ENCODE data around the gene PAIP2B. TPM values are rescaled to one million over a fixed set of nuclear protein-coding genes. Genes with fewer than 3 reads are reported as not detected.

Gene PAIP2B
- total RNA-seq, 1 experiment from 2014 or later: 17.7 TPM

DNA sequence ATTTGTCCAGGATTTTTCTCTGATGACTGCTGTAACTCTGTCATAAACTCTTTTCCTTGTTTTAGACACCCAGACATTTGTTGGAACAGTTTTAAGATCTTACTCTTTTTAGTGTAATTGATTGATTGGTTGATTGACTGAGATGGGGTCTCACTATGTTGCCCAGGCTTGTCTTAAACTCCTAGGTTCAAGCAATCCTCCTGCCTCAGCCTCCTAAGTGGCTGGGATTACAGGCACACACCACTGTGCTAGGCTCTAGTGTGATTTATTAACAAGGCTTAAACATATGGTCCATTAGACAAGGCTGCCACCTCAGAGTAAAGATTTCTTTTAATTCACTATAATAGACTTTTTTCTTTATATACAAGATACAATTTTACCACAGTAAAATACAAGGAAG, 2.0 kb downstream of the PAIP2B start:
- Histone ChIP-seq H4K91ac (ENCODE audit: insufficient read length, low read depth, low read length) (no peak overlapping the region), H3K23me2 (ENCODE audit: insufficient read length, low read depth, low read length, poor library complexity, severe bottlenecking) (peaks cover 6% of the 10 kb centered on the region), H2AFZ (ENCODE audit: low read length) (no peak overlapping the region), H3K23ac (ENCODE audit: insufficient read length, low read depth, low read length) (no peak overlapping the region), H3K9me3 (ENCODE audit: control insufficient read depth, low read depth, low read length) (no peaks in the 10 kb centered on the region), H2BK15ac (ENCODE audit: low read depth, low read length) (no peak overlapping the region), H3K4me2 (ENCODE audit: insufficient read depth, insufficient read length, low read length) (no peak overlapping the region), H2AK5ac (ENCODE audit: insufficient read length, low read length) (no peak overlapping the region), H2BK120ac (ENCODE audit: low read depth, low read length, poor library complexity, severe bottlenecking) (no peak overlapping the region), H3K14ac (ENCODE audit: insufficient read depth, low read length) (no peak overlapping the region), H4K20me1 (ENCODE audit: control insufficient read depth, insufficient read depth, insufficient read length) (no peaks in the 10 kb centered on the region), H4K8ac (replicated peaks; ENCODE audit: insufficient read length, low read depth, low read length) (no peak overlapping the region), H3K79me1 (ENCODE audit: insufficient read depth, low read depth, low read length, poor library complexity, severe bottlenecking) (no peaks in the 10 kb centered on the region), H3K56ac (ENCODE audit: insufficient read length, low read depth, low read length) (no peak overlapping the region), H2BK5ac (ENCODE audit: insufficient read length, low read length) (no peak overlapping the region), H3K4me1 (ENCODE audit: insufficient read depth, low read length) (no peaks in the 10 kb centered on the region), H3K79me2 (ENCODE audit: insufficient read depth, low read length) (no peaks in the 10 kb centered on the region), H3K4ac (ENCODE audit: low read depth, low read length) (no peak overlapping the region), H3K27me3 (ENCODE audit: insufficient read depth, low read length) (no peaks in the 10 kb centered on the region), H4K5ac (ENCODE audit: insufficient read length, low read depth, low read length) (no peak overlapping the region), H2BK12ac (ENCODE audit: insufficient read length, low read depth, low read length) (no peak overlapping the region), H2BK20ac (ENCODE audit: low read depth, low read length, poor library complexity, severe bottlenecking) (no peak overlapping the region), H3K18ac (ENCODE audit: insufficient read length, low read depth, low read length) (no peak overlapping the region), H3T11ph (ENCODE audit: low read length) (no peak overlapping the region), H3K9ac (ENCODE audit: extremely low read depth, insufficient read length, low read length) (no peak overlapping the region), H3K27ac (ENCODE audit: insufficient read length, low read depth, low read length) (no peak overlapping the region)
- Mint-ChIP-seq H3K36me3 (ENCODE audit: insufficient read depth in 1 of 3, low read depth in 3 of 3) (peaks cover 0 to 7% (median 5%) of the 10 kb centered on the region in 3 experiments; a peak in 5 of 7 replicates), H3K4me3 (no peak overlapping the region), H3K27me3 (ENCODE audit: low read depth) (peaks cover 10% of the 10 kb centered on the region), H3K9me3 (peaks cover 0 to 6% of the 10 kb centered on the region in 2 experiments; a peak in 4 of 5 replicates), H3K4me1 (peaks cover 11 to 13% of the 10 kb centered on the region in 2 experiments), H3K27ac (no peak overlapping the region)
- no peak for TF ChIP-seq CTCF (conservative IDR thresholded peaks at IDR 0.05)
- DNase-seq: no peak
